CD14-positive monocyte (primary cell): ENCODE measurements around the gene ARL15. TPM values are rescaled to one million over a fixed set of nuclear protein-coding genes. Genes with fewer than 3 reads are reported as not detected.

Experiments
- DNase-seq, 3 donors: peaks; one replicate each; pipeline ENCODE4 v3.0.0-alpha.2; 2011 to 2022
- H2AFZ ChIP-seq: 2 replicates; pipeline ENCODE4 v1.6.0; 2012; ENCODE audit warnings: mild to moderate bottlenecking, low read depth, low read length, inconsistent platforms; ENCODE audit not compliant: insufficient read depth, poor library complexity, severe bottlenecking
- H3K27ac ChIP-seq, 2 donors: 1 replicate in 1 of 2; 2 replicates in 1 of 2; pipeline ENCODE4 v1.5.1; 2012 to 2013; ENCODE audit warnings: low read length in 2 of 2, control low read depth in 1 of 2, inconsistent platforms in 1 of 2, low read depth in 1 of 2, mild to moderate bottlenecking in 1 of 2
- H3K27me3 ChIP-seq, 2 donors: one replicate each; pipeline versions ENCODE4 v1.6.0 to v1.6.1; 2011 to 2013; ENCODE audit warnings: low read length in 2 of 2; ENCODE audit not compliant: control insufficient read depth in 2 of 2, insufficient read depth in 2 of 2
- H3K36me3 ChIP-seq, 2 donors: replicated peaks in 1 of 2; 1 replicate in 1 of 2; 2 replicates in 1 of 2; pipeline versions ENCODE4 v1.5.1 to v1.6.1; 2012 to 2013; ENCODE audit warnings: low read length in 2 of 2, control low read depth in 1 of 2, inconsistent platforms in 1 of 2, mild to moderate bottlenecking in 1 of 2; ENCODE audit not compliant: insufficient read depth in 2 of 2, control insufficient read depth in 1 of 2
- H3K4me1 ChIP-seq, 2 donors: 1 replicate in 1 of 2; 2 replicates in 1 of 2; pipeline versions ENCODE4 v1.5.1 to v1.6.1; 2012 to 2013; ENCODE audit warnings: low read length in 2 of 2, control low read depth in 1 of 2, inconsistent platforms in 1 of 2, mild to moderate bottlenecking in 1 of 2, moderate library complexity in 1 of 2; ENCODE audit not compliant: insufficient read depth in 2 of 2, control insufficient read depth in 1 of 2
- H3K4me2 ChIP-seq: replicated peaks from 2 replicates; pipeline ENCODE3; 2012; ENCODE audit warnings: low read length, moderate library complexity, mild to moderate bottlenecking; ENCODE audit not compliant: poor library complexity, severe bottlenecking; ENCODE audit errors: extremely low read depth
- H3K4me3 ChIP-seq, 3 experiments: fragments of 200-600 bp in 1 of 3; sonication (generic) in 1 of 3; replicated peaks in 1 of 3; 1 replicate in 2 of 3; 2 replicates in 1 of 3; pipeline ENCODE4 v1.5.1; 2011 to 2013; ENCODE audit warnings: low read length in 3 of 3, mild to moderate bottlenecking in 3 of 3, control low read depth in 2 of 3, low read depth in 2 of 3, inconsistent platforms in 1 of 3, moderate library complexity in 1 of 3
- H3K79me2 ChIP-seq: 2 replicates; pipeline ENCODE4 v1.6.0; 2012; ENCODE audit warnings: mild to moderate bottlenecking, control low read depth, inconsistent platforms, low read length, moderate library complexity; ENCODE audit not compliant: insufficient read depth
- H3K9ac ChIP-seq: 2 replicates; pipeline ENCODE4 v1.6.0; 2017; ENCODE audit warnings: low read length, mild to moderate bottlenecking; ENCODE audit not compliant: insufficient read depth, poor library complexity, severe bottlenecking
- H3K9me3 ChIP-seq, 2 donors: replicated peaks in 1 of 2; 1 replicate in 1 of 2; 2 replicates in 1 of 2; pipeline versions ENCODE4 v1.5.1 to v1.6.1; 2012 to 2013; ENCODE audit warnings: low read length in 2 of 2, control low read depth in 1 of 2; ENCODE audit not compliant: control insufficient read depth in 1 of 2, insufficient read depth in 1 of 2
- H4K20me1 ChIP-seq: 2 replicates; pipeline ENCODE4 v1.6.0; 2012; ENCODE audit warnings: mild to moderate bottlenecking, low read length, control low read depth, moderate library complexity; ENCODE audit not compliant: insufficient read depth
- H3K27ac Mint-ChIP-seq, 7 donors: one replicate each; pipeline ENCODE4 v1.8.0; 2020; ENCODE audit warnings: mild to moderate bottlenecking in 7 of 7, mixed read lengths in 7 of 7, moderate library complexity in 6 of 7, inconsistent platforms in 2 of 7
- H3K27me3 Mint-ChIP-seq, 3 donors: one replicate each; pipeline ENCODE4 v1.8.0; 2021 to 2022; ENCODE audit warnings: low read depth in 3 of 3, mild to moderate bottlenecking in 3 of 3, mixed read lengths in 3 of 3, moderate library complexity in 3 of 3, inconsistent platforms in 1 of 3
- H3K36me3 Mint-ChIP-seq, 2 donors: one replicate each; pipeline ENCODE4 v1.8.0; 2020; ENCODE audit warnings: mixed read lengths in 2 of 2, inconsistent platforms in 1 of 2, mild to moderate bottlenecking in 1 of 2
- H3K4me1 Mint-ChIP-seq: one replicate; pipeline ENCODE4 v1.8.0; 2020; ENCODE audit warnings: mild to moderate bottlenecking, mixed read lengths
- H3K4me3 Mint-ChIP-seq, 2 donors: one replicate each; pipeline ENCODE4 v1.8.0; 2020; ENCODE audit warnings: mild to moderate bottlenecking in 2 of 2, mixed read lengths in 2 of 2, moderate library complexity in 1 of 2
- H3K9me3 Mint-ChIP-seq, 7 donors: one replicate each; pipeline ENCODE4 v1.8.0; 2020 to 2022; ENCODE audit warnings: mixed read lengths in 7 of 7, mild to moderate bottlenecking in 6 of 7, moderate library complexity in 6 of 7, inconsistent platforms in 2 of 7
- WGBS: methylation state at CpG from one replicate; pipeline ENCODE4 v1.1.5; 2013; ENCODE audit warnings: missing lambda C conversion rate; ENCODE audit not compliant: insufficient coverage; 5-methylcytosine and 5-hydroxymethylcytosine counted together
- intact Hi-C, 2 donors: fragments of 100-400 bp; cut with micrococcal nuclease; formaldehyde crosslinking; loops; one replicate each; pipeline versions ENCODE4 v1.15.0 to v1.15.1; 2023
- polyA plus RNA-seq, 3 donors: library from polyadenylated mRNA; depleted of rRNA in 1 of 3; unstranded in 2 of 3; stranded (reverse) in 1 of 3; fragments of 300-500 nt in 2 of 3; fragments of >200 nt in 1 of 3; fragmentation: Illumina TruSeq in 2 of 3; gene quantifications; 1 replicate in 2 of 3; 2 replicates in 1 of 3; pipeline ENCODE4 v1.2.3, GENCODE V29; 2012 to 2021
- TF ChIP-seq, protein P1 (sequence below): fragments of 200-600 bp; IDR thresholded peaks from one replicate; pipeline ENCODE4 v1.8.0; 2022; ENCODE audit warnings: antibody characterized with exemption, mild to moderate bottlenecking

The ARL15 gene
- polyA plus RNA-seq, 3 donors: 10.5 to 27.6 (median 18.0) TPM

DNA sequence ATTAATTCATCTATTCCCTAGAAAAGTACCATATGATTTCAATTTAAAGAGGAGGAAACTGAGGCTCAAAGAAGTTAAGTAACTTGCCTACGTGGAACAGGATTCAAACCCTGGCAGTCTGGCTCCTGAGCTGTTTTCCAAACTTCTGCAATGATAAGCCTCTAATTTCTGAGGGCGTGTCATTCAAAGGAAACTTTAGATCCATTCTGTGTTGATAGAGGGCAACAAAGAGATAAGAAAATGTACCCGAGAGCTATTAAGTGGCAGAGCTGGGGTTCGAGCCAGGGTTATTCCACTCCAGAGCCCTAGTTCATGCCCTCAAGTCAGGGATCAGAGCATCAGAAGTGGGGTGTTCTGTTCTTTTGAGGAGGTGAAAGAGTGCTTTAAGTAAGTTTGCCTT is 131.4 kb downstream of the ARL15 start:
- Mint-ChIP-seq H3K9me3 (peaks cover 0 to 2% (median 0%) of the 10 kb centered on the region in 7 donors), H3K36me3 (no peaks in the 10 kb centered on the region), H3K4me1 (peaks cover 18% of the 10 kb centered on the region), H3K4me3 (no peak overlapping the region), H3K27ac (peak overlapping the region in 1 of 7 donors; percentile 40), H3K27me3 (no peaks in the 10 kb centered on the region)
- H3K79me2 ChIP-seq: no peaks in the 10 kb centered on the region
- no peaks in the 10 kb centered on the region for H3K27me3 ChIP-seq
- no peak overlapping the region for H3K4me3 ChIP-seq
- no peak overlapping the region for H3K4me2 ChIP-seq
- 100% methylated on average over 4 of the region's 4 CpGs for WGBS
- H3K9ac ChIP-seq: no peak overlapping the region
- no peaks in the 10 kb centered on the region for H3K36me3 ChIP-seq
- H2AFZ ChIP-seq: no peak overlapping the region
- no peak overlapping the region for H3K27ac ChIP-seq
- TF ChIP-seq, protein P1, sequence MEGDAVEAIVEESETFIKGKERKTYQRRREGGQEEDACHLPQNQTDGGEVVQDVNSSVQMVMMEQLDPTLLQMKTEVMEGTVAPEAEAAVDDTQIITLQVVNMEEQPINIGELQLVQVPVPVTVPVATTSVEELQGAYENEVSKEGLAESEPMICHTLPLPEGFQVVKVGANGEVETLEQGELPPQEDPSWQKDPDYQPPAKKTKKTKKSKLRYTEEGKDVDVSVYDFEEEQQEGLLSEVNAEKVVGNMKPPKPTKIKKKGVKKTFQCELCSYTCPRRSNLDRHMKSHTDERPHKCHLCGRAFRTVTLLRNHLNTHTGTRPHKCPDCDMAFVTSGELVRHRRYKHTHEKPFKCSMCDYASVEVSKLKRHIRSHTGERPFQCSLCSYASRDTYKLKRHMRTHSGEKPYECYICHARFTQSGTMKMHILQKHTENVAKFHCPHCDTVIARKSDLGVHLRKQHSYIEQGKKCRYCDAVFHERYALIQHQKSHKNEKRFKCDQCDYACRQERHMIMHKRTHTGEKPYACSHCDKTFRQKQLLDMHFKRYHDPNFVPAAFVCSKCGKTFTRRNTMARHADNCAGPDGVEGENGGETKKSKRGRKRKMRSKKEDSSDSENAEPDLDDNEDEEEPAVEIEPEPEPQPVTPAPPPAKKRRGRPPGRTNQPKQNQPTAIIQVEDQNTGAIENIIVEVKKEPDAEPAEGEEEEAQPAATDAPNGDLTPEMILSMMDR: no peak
- intact Hi-C loops: no loop called here
- no peak for DNase-seq
- H3K4me1 ChIP-seq: no peaks in the 10 kb centered on the region
- peaks cover 30% of the 10 kb centered on the region for H4K20me1 ChIP-seq
- no peaks in the 10 kb centered on the region for H3K9me3 ChIP-seq

DNA sequence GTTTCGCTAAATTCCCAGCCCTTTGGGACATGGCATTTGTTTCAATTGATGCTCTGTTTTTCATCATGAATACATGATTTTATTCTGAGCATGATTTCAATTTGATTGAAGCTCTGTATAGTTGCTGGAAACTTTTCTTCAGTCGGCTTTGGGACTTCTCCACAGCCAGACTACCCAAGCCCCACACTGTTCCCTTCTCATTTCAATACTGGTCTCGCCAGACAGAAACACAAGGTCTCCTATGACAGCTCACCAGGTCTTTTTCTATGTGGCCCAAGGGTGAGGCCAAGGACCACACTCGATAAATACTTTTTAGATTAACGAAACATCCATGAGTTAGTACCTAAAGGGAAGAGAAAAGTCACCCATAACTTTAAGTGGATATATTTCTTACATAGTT is 132.2 kb downstream of the ARL15 start:
- H3K4me1 ChIP-seq: no peaks in the 10 kb centered on the region
- peaks cover 0 to 4% (median 1%) of the 10 kb centered on the region in 7 donors for H3K9me3 Mint-ChIP-seq
- 100% methylated on average over 1 of the region's 5 CpGs for WGBS

More for the DNA sequence above, 132.2 kb downstream of the ARL15 start:
- Mint-ChIP-seq H3K4me1 (peaks cover 18% of the 10 kb centered on the region), H3K4me3 (no peak overlapping the region), H3K27me3 (no peaks in the 10 kb centered on the region), H3K27ac (no peak overlapping the region), H3K36me3 (no peaks in the 10 kb centered on the region)
- no peaks in the 10 kb centered on the region for H3K36me3 ChIP-seq
- no peaks in the 10 kb centered on the region for H3K27me3 ChIP-seq
- no peak overlapping the region for H3K4me3 ChIP-seq
- TF ChIP-seq, protein P1: no peak
- intact Hi-C loops: no loop called here
- H3K9ac ChIP-seq: no peak overlapping the region
- H3K4me2 ChIP-seq: no peak overlapping the region
- no peaks in the 10 kb centered on the region for H3K79me2 ChIP-seq
- no peak overlapping the region for H2AFZ ChIP-seq
- no peak overlapping the region for H3K27ac ChIP-seq
- DNase-seq: no peak
- peaks cover 30% of the 10 kb centered on the region for H4K20me1 ChIP-seq
- H3K9me3 ChIP-seq: no peaks in the 10 kb centered on the region
